GM19351 (cell line): ENCODE data around the gene SUSD5.
A peak's percentile ranks its signal among the peaks of the same experiment; 100 is the strongest.

Experiments used
- ATAC-seq: cut with Tn5 transposase; IDR thresholded peaks from one replicate; pipeline ENCODE4 v1.9.1; 2021; ENCODE audit warnings: mild to moderate bottlenecking, moderate library complexity; ENCODE audit not compliant: unreplicated experiment

SUSD5 gene

GRCh38 chr3:33153782-33154181 is 64.8 kb downstream of the SUSD5 start:
- no peak for ATAC-seq

GRCh38 chr3:33152363-33153360 is 65.9 kb downstream of the SUSD5 start:
- no peak for ATAC-seq

- no peak for ATAC-seq
These were observed 69.3 kb downstream of the SUSD5 start for GRCh38 chr3:33149342-33149741.

GRCh38 chr3:33146791-33147445 is 71.7 kb downstream of the SUSD5 start:
- no peak for ATAC-seq

GRCh38 chr3:33145901-33146580 is 72.6 kb downstream of the SUSD5 start:
- no peak for ATAC-seq

- ATAC-seq, result no peak
These were observed 73.2 kb downstream of the SUSD5 start for GRCh38 chr3:33145221-33145900.

GRCh38 chr3:33144433-33144832 is 74.2 kb downstream of the SUSD5 start:
- peak; percentile 61 for ATAC-seq

- ATAC-seq, result no peak
These were observed 77.6 kb downstream of the SUSD5 start for GRCh38 chr3:33141006-33141405.

GRCh38 chr3:33139996-33140395 is 78.6 kb downstream of the SUSD5 start:
- no peak for ATAC-seq

GRCh38 chr3:33139006-33139623 is 79.5 kb downstream of the SUSD5 start:
- ATAC-seq, result peak; percentile 57

GRCh38 chr3:33137691-33138090 is 80.9 kb downstream of the SUSD5 start:
- ATAC-seq, result no peak

- peak; percentile 52 for ATAC-seq
These were observed 84.5 kb downstream of the SUSD5 start for GRCh38 chr3:33134026-33134625.

GRCh38 chr3:33132019-33132360 is 86.6 kb downstream of the SUSD5 start:
- ATAC-seq, result peak; percentile 2

- peak; percentile 82 for ATAC-seq
These were observed 87.1 kb downstream of the SUSD5 start for GRCh38 chr3:33131331-33132018.

- no peak for ATAC-seq
These were observed 88.5 kb downstream of the SUSD5 start for GRCh38 chr3:33130144-33130543.

GRCh38 chr3:33128706-33129105 is 89.9 kb downstream of the SUSD5 start:
- ATAC-seq, result no peak

GRCh38 chr3:33125840-33126239 is 92.8 kb downstream of the SUSD5 start:
- ATAC-seq, result no peak

- no peak for ATAC-seq
These were observed 94.0 kb downstream of the SUSD5 start for GRCh38 chr3:33124638-33125037.

- no peak for ATAC-seq
These were observed 95.6 kb downstream of the SUSD5 start for GRCh38 chr3:33122991-33123390.

GRCh38 chr3:33119891-33120290 is 98.7 kb downstream of the SUSD5 start:
- no peak for ATAC-seq
